Activated gamma-delta T cell (primary cell): ENCODE data around the gene HAVCR1.

Experiments
- DNase-seq: peaks from one replicate; lab custom pipeline; 2025; lab: John Stamatoyannopoulos, UW

The HAVCR1 gene

DNA sequence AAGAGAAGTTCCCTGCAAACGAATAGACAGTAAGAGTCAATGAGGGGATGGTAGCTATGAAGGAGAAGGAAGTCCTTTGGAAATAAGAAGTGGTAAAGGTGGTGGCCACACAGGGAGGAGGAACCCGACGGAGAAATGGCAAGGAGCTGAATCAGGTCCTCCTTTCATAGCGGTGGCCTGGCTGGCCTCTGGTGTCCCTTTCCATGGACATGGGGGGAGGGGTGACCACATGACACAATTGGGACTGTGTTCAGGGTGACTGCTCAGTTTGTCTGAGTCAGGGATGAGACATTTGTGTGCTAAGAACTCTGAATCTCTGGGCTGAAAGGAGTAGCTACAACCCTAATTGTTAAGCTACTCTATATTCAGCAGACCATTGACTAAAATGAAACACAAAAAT, 67.2 kb downstream of the HAVCR1 start:
- no peak for DNase-seq

DNA sequence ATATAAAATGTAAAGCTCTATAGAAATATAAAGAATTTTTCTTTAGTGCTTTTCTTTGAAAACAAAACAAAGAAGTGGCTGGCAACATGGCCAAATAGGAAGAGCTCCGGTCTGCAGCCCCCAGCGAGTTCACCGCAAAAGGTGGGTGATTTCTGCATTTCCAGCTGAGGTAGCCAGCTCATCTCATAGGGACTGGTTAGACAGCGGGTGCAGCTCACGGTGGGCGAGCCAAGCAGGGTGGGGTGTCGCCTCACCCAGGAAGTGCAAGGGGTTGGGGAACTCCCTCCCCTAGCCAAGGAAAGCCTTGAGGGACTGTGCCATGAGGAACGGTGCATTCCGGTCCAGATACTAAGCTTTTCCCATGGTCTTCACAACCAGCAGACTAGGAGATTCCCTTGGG, 74.9 kb downstream of the HAVCR1 start:
- no peak for DNase-seq

DNA sequence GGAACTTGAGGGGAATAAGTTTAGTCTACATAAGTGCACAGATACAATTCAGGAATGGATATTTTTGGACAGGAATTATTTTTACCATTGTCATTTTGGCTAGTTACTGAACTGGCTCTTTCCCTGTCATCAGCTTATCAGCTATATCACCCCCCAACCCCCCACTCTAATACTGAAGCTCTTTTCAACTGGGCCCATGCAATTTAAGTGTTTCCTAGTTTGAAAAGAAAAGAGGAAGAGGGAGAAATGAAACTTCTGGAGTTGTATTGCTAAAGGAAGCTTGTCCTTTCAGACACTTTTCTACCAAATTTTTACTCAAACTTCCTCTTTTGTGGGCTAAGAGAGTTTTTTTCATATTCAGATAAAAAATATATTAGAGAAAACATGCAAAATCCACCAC, 77.4 kb downstream of the HAVCR1 start:
- no peak for DNase-seq
